Spleen (tissue), 11 donors: ENCODE results near the gene NUSAP1. TPM values are rescaled to one million over a fixed set of nuclear protein-coding genes. Genes with fewer than 3 reads are reported as not detected.

Experiments used
- DNase-seq: peaks from one replicate; pipeline ENCODE4 v3.0.0-alpha.2; 2020
- H3K27ac ChIP-seq, 8 donors: fragments of 200-600 bp; sonication (generic) in 7 of 8; 1 replicate in 4 of 8; 2 replicates in 4 of 8; pipeline versions ENCODE4 v1.5.0 to v1.8.0; 2016 to 2021; ENCODE audit warnings: inconsistent platforms in 4 of 8, mild to moderate bottlenecking in 4 of 8, moderate library complexity in 1 of 8
- H3K27me3 ChIP-seq, 7 donors: fragments of 200-600 bp; sonication (generic) in 6 of 7; replicated peaks in 1 of 7; 1 replicate in 4 of 7; 2 replicates in 3 of 7; pipeline versions ENCODE4 v1.5.0 to v1.8.0; 2016 to 2021; ENCODE audit warnings: inconsistent platforms in 3 of 7, mild to moderate bottlenecking in 1 of 7
- H3K36me3 ChIP-seq, 6 donors: fragments of 200-600 bp; sonication (generic) in 5 of 6; 1 replicate in 4 of 6; 2 replicates in 2 of 6; pipeline versions ENCODE4 v1.5.0 to v1.8.0; 2016 to 2021; ENCODE audit warnings: inconsistent platforms in 2 of 6
- H3K4me1 ChIP-seq, 6 donors: fragments of 200-600 bp; sonication (generic) in 5 of 6; 1 replicate in 3 of 6; 2 replicates in 3 of 6; pipeline versions ENCODE4 v1.5.0 to v1.8.0; 2016 to 2021; ENCODE audit warnings: inconsistent platforms in 3 of 6
- H3K4me3 ChIP-seq, 8 donors: fragments of 200-600 bp; sonication (generic) in 7 of 8; 1 replicate in 4 of 8; 2 replicates in 4 of 8; pipeline versions ENCODE4 v1.5.0 to v1.8.0; 2016 to 2021; ENCODE audit warnings: inconsistent platforms in 4 of 8, mild to moderate bottlenecking in 4 of 8, moderate library complexity in 2 of 8
- H3K9me3 ChIP-seq, 8 donors: fragments of 200-600 bp; sonication (generic) in 7 of 8; 1 replicate in 4 of 8; 2 replicates in 4 of 8; pipeline versions ENCODE4 v1.5.0 to v1.8.0; 2016 to 2021; ENCODE audit warnings: inconsistent platforms in 4 of 8
- POLR2A ChIP-seq, 3 donors: fragments of 450-650 bp; IDR thresholded peaks; one replicate each; pipeline ENCODE4 v1.5.1; 2017; ENCODE audit warnings: antibody characterized with exemption in 3 of 3, mild to moderate bottlenecking in 1 of 3
- POLR2AphosphoS5 ChIP-seq, 3 donors: sonication (generic); formaldehyde crosslinking; IDR thresholded peaks; one replicate each; pipeline ENCODE4 v1.5.1; 2017; ENCODE audit warnings: antibody characterized with exemption in 3 of 3
- WGBS, 5 donors: extraction: QIAGEN DNeasy Blood & Tissue Kit in 3 of 5; methylation state at CpG; one replicate each; pipeline versions ENCODE4 v1.1.5 to v1.1.7; 2013 to 2018; 5-methylcytosine and 5-hydroxymethylcytosine counted together
- intact Hi-C: fragments of 100-400 bp; cut with DNase I; formaldehyde crosslinking; loops from one replicate; pipeline ENCODE4 v1.15.0; 2023; ENCODE audit warnings: low total_unique reads
- polyA plus RNA-seq, 3 donors: library from polyadenylated mRNA; stranded (reverse); fragments of 200-250 nt; gene quantifications; one replicate each; pipeline ENCODE4 v1.2.1, GENCODE V29; 2013
- total RNA-seq, 7 donors: library from RNA; depleted of rRNA in 3 of 7; stranded (reverse); fragments of >200 nt in 3 of 7; fragmentation: NEBNext Ultra II Directional in 4 of 7; extraction: Animal tissue kit (Norgen Biotek cat#: 25700) in 4 of 7; gene quantifications; one replicate each; pipeline versions ENCODE4 v1.1.0 to v1.2.1, GENCODE V29; 2016 to 2021
- TF ChIP-seq, protein P1 (sequence below), 11 experiments: fragments of 200-600 bp in 7 of 11; fragments of 450-650 bp in 4 of 11; sonication (generic) in 4 of 11; IDR thresholded peaks in 8 of 11; conservative IDR thresholded peaks in 3 of 11; 1 replicate in 7 of 11; 2 replicates in 4 of 11; pipeline versions ENCODE4 v1.4.0 to v1.8.0; 2016 to 2021; ENCODE audit warnings: antibody characterized with exemption in 11 of 11, inconsistent platforms in 4 of 11, mild to moderate bottlenecking in 1 of 11
- donor health status: healthy with polysubstance abuse.
- donor health status: DM: no; HTN: no; CAD: no; lungs with moderate emphysema.
- donor health status: DM: no; HTN: no; CAD: no.
- donor health status: Bipolar disorder and iron deficiency.
- donor health status: healthy.
- donor health status: DM: no; HTN: no; CAD: no.
- donor health status: DM: yes; HTN: yes; CAD: no.

Gene NUSAP1
- total and polyA plus RNA-seq, 10 donors = 4.0 to 47.5 (median 17.3) TPM

DNA sequence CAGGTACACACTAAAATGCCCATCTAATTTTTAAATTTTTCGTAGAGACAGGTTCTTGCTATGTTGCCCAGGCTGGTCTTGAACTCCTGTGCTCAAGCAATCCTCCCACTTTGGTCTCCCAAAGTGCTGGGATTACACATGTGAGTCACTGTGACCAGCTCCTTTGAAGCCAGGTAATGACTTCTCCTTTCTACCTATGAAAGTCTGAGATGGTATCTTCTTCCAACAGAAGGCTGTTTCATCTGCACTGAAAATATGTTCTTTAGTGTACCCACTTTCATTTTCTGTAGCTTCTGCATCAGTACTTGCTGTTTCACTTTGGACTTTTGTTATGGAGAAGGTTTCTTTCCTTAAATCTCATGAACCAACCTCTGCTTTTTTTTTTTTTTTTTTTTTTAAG is 9.1 kb upstream of the NUSAP1 start:
- no peak for TF ChIP-seq POLR2AphosphoS5 (IDR thresholded peaks at IDR 0.05)
- TF ChIP-seq POLR2A (IDR thresholded peaks at IDR 0.05) = no peak
- TF ChIP-seq, protein P1, sequence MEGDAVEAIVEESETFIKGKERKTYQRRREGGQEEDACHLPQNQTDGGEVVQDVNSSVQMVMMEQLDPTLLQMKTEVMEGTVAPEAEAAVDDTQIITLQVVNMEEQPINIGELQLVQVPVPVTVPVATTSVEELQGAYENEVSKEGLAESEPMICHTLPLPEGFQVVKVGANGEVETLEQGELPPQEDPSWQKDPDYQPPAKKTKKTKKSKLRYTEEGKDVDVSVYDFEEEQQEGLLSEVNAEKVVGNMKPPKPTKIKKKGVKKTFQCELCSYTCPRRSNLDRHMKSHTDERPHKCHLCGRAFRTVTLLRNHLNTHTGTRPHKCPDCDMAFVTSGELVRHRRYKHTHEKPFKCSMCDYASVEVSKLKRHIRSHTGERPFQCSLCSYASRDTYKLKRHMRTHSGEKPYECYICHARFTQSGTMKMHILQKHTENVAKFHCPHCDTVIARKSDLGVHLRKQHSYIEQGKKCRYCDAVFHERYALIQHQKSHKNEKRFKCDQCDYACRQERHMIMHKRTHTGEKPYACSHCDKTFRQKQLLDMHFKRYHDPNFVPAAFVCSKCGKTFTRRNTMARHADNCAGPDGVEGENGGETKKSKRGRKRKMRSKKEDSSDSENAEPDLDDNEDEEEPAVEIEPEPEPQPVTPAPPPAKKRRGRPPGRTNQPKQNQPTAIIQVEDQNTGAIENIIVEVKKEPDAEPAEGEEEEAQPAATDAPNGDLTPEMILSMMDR (IDR thresholded peaks at IDR 0.05 in 8 of 11, conservative IDR thresholded peaks at IDR 0.05 in 3 of 11) = no peak
- DNase-seq = no peak
- H3K4me3 ChIP-seq = no peak overlapping the region
- H3K27ac ChIP-seq = no peak overlapping the region
- WGBS, 5 donors = 90 to 100% (median 96%) methylated on average over 1 of the region's 1 CpG
- H3K4me1 ChIP-seq = no peaks in the 10 kb centered on the region
- peaks cover 0 to 16% (median 0%) of the 10 kb centered on the region in 6 donors for H3K36me3 ChIP-seq
- no peaks in the 10 kb centered on the region for H3K27me3 ChIP-seq
- no peaks in the 10 kb centered on the region for H3K9me3 ChIP-seq
- intact Hi-C loops = no loop called here

DNA sequence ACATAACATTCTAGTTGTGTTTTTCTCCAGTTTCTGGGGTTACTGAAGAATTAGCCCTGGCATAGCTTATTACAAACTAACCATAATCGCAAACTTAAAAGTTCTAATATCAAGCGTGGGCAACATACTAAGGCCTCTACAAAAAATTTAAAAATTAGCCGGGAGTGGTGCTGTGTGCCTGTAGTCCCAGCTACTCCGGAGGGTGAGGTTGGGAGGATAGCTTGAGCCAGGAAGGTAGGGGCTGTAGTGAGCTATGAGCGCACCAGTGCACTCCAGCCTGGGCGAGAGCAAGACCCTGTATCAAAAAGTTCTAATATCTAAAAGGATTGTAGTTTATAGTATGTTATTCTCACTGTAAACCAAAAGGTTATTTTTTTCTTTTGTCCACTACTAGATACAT is 1.4 kb upstream of the NUSAP1 start:
- Histone ChIP-seq H3K27me3 (no peaks in the 10 kb centered on the region), H3K9me3 (no peaks in the 10 kb centered on the region), H3K27ac (peak overlapping the region in 1 of 8 donors; percentile 88), H3K4me1 (peaks cover 12 to 40% (median 23%) of the 10 kb centered on the region in 6 donors), H3K36me3 (peaks cover 0 to 4% (median 0%) of the 10 kb centered on the region in 6 donors), H3K4me3 (peak overlapping the region in 2 of 8 donors; percentile 98 to 100)
- DNase-seq = no peak
- 81 to 86% (median 83%) methylated on average over 6 of the region's 6 CpGs for WGBS, 5 donors
- intact Hi-C loops = no loop called here
- TF ChIP-seq, protein P1 (IDR thresholded peaks at IDR 0.05 in 8 of 11, conservative IDR thresholded peaks at IDR 0.05 in 3 of 11) = no peak
- TF ChIP-seq POLR2A (IDR thresholded peaks at IDR 0.05) (no peak), POLR2AphosphoS5 (IDR thresholded peaks at IDR 0.05) (no peak)

DNA sequence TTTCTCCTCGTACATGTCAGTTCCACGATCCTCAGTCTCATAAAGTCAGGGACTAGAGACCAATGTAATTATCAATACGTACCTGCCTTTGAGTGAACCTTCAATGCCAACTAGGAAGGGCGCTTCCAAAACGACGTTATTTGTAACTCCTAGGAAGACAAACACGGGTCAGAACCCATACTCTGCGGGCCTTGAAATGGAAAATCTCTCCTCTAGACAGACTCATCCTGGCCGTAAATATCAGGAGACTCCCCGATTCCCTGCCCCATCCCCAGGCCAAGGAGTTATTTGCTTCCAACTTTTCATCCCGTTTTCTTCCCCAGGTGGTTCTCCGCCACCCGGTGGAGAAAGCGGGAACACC is 868 bp upstream of the NUSAP1 start:
- intact Hi-C loops = no loop called here
- WGBS, 5 donors = 1 to 5% (median 2%) methylated on average over 14 of the region's 14 CpGs
- TF ChIP-seq, protein P1 (IDR thresholded peaks at IDR 0.05 in 8 of 11, conservative IDR thresholded peaks at IDR 0.05 in 3 of 11) = peak in 1 of 11 experiments; percentile 37
- no peak for TF ChIP-seq POLR2A (IDR thresholded peaks at IDR 0.05)
- Histone ChIP-seq H3K27ac (peak overlapping the region in 6 of 8 donors; percentile 46 to 88 (median 86)), H3K4me3 (peak overlapping the region; percentile 70 to 100 (median 96)), H3K9me3 (no peaks in the 10 kb centered on the region), H3K36me3 (no peaks in the 10 kb centered on the region), H3K4me1 (peaks cover 12 to 45% (median 23%) of the 10 kb centered on the region in 6 donors), H3K27me3 (no peaks in the 10 kb centered on the region)
- no peak for DNase-seq

DNA sequence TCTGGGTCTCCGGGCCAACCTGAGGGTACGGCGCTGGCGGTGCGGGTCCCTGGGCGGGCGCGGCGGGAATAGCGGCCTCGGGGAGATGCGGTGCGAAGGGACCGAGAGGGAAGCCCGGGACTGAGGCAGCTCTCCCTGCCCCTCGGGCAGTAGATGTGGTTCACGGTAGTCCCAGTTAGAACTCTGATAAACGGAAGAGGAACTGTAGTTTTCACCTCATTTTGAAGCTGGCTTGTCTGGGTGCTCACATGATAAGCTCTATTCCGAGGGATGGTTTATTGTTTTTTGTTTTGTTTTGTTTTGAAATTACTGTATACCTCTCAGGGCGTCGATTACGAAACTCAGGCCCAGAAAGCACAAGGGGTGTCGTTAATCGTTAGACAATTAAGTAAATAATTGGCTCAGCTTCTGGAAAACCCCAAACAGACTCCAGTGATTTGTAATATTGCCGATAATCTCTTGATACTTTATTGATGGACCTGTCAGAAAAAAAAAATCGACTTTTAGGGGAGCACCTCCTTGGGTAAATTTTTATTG is 413 bp downstream of the NUSAP1 start:
- peak; percentile 88 for DNase-seq
- Histone ChIP-seq H3K36me3 (no peaks in the 10 kb centered on the region), H3K27me3 (no peaks in the 10 kb centered on the region), H3K4me1 (peaks cover 12 to 51% (median 23%) of the 10 kb centered on the region in 6 donors), H3K9me3 (no peaks in the 10 kb centered on the region), H3K27ac (peak overlapping the region in 7 of 8 donors; percentile 46 to 88 (median 85)), H3K4me3 (peak overlapping the region; percentile 70 to 100 (median 96))
- intact Hi-C loops = no loop called here
- TF ChIP-seq POLR2A (IDR thresholded peaks at IDR 0.05) = no peak
- TF ChIP-seq, protein P1 (IDR thresholded peaks at IDR 0.05 in 8 of 11, conservative IDR thresholded peaks at IDR 0.05 in 3 of 11) = no peak
- no peak for TF ChIP-seq POLR2AphosphoS5 (IDR thresholded peaks at IDR 0.05)
- WGBS, 5 donors = 0 to 1% (median 0%) methylated on average over 11 to 26 of the region's 26 CpGs
